Epithelial cell of esophagus (primary cell): ENCODE measurements around the gene SH2D5.

Experiments
- DNase-seq: peaks from one replicate; pipeline ENCODE4 v3.0.0; 2010; ENCODE audit warnings: low read depth
- H3K4me3 ChIP-seq: 2 replicates; pipeline ENCODE4 v1.5.1; 2011; ENCODE audit warnings: mild to moderate bottlenecking, low read length, control low read depth
- CTCF ChIP-seq: IDR thresholded peaks from 2 replicates; pipeline ENCODE4 v1.5.1; 2011; ENCODE audit warnings: low read depth, mild to moderate bottlenecking, low read length, control low read depth, inconsistent platforms; ENCODE audit not compliant: insufficient read depth; ENCODE audit errors: missing control alignments

SH2D5 gene

DNA sequence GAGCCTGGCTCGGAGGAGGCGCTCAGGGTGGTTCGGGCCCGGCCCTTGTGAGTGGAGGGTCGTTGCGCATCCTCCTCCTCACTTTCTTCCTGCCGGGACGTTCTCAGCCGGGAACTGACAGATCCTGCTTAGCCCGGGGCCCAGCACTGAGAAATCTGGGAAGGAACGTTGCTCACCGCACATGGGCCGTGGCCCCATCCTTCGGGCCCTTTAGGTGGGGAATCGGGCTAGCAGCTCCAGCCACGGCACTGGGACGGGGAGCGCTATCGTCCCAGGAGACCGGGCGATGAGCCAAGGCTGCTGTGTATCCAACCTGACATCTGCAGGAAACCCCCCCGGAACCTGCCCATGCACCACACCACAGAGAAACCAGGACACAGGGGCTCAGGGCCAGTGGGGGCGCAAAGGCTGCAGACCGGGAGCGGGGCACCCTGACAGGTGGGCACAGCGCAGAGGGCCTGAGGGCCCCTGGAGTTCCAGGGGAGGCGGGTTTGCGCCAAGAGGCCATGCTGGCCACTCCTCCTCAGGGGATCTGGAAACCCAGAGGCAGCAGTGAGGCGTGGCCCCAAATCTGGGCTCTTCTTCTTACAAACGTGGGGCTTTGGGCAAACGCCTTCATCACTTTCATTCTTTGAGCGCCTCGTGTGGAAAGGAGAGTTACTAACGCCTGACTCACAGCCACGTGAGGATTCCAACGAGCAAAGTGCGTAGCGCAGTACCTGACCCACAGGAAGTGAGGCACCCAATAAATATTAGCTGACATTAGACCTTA lies at the start of gene SH2D5:
TSS of gene SH2D5 (minus strand) at position 116 of the 772 bp plus-strand sequence. CDS start 4,659 bp downstream, outside the sequence.
- peak within 1 kb of the TSS; percentile 62 for H3K4me3 ChIP-seq
- TF ChIP-seq CTCF, result peak; percentile 52
- DNase-seq, result peak; percentile 99

GRCh38 chr1:20775700-20776099 lies 43.2 kb upstream of the SH2D5 start:
- no peak for DNase-seq
- no peak for TF ChIP-seq CTCF
- H3K4me3 ChIP-seq, result no peak overlapping the region

GRCh38 chr1:20771780-20772179 lies 39.3 kb upstream of the SH2D5 start:
- no peak for TF ChIP-seq CTCF
- no peak overlapping the region for H3K4me3 ChIP-seq
- DNase-seq, result no peak

GRCh38 chr1:20770314-20771087 lies 38.0 kb upstream of the SH2D5 start:
- no peak for TF ChIP-seq CTCF

GRCh38 chr1:20767271-20767670 lies 34.8 kb upstream of the SH2D5 start:
- no peak overlapping the region for H3K4me3 ChIP-seq
- TF ChIP-seq CTCF, result no peak
- DNase-seq, result no peak

More at GRCh38 chr1:20770314-20771087, 38.0 kb upstream of the SH2D5 start:
- no peak overlapping the region for H3K4me3 ChIP-seq
- no peak for DNase-seq

GRCh38 chr1:20763417-20763816 lies 30.9 kb upstream of the SH2D5 start:
- no peak for DNase-seq
- no peak overlapping the region for H3K4me3 ChIP-seq
- TF ChIP-seq CTCF, result no peak
